ENCODE results near the gene CA10.

Gene CA10

GRCh38 chr17:52145476-52145875 is 13.0 kb downstream of the CA10 start:
- no peak for TF ChIP-seq CTCF (IDR thresholded peaks at IDR 0.05; ENCODE audit: low read depth, low read length)
- H3K4me3 ChIP-seq (ENCODE audit: low read depth, low read length) = no peak overlapping the region

- no peak overlapping the region for H3K4me3 ChIP-seq (ENCODE audit: low read depth, low read length)
- TF ChIP-seq CTCF (IDR thresholded peaks at IDR 0.05; ENCODE audit: low read depth, low read length) = no peak
These were observed 15.0 kb downstream of the CA10 start for GRCh38 chr17:52143542-52143941.

GRCh38 chr17:52140601-52141000 is 17.9 kb downstream of the CA10 start:
- TF ChIP-seq CTCF (IDR thresholded peaks at IDR 0.05; ENCODE audit: low read depth, low read length) = no peak
- H3K4me3 ChIP-seq (ENCODE audit: low read depth, low read length) = no peak overlapping the region

GRCh38 chr17:52138752-52139151 is 19.8 kb downstream of the CA10 start:
- H3K4me3 ChIP-seq (ENCODE audit: low read depth, low read length) = no peak overlapping the region
- TF ChIP-seq CTCF (IDR thresholded peaks at IDR 0.05; ENCODE audit: low read depth, low read length) = no peak

- no peak for TF ChIP-seq CTCF (IDR thresholded peaks at IDR 0.05; ENCODE audit: low read depth, low read length)
- H3K4me3 ChIP-seq (ENCODE audit: low read depth, low read length) = no peak overlapping the region
These were observed 20.2 kb downstream of the CA10 start for GRCh38 chr17:52138350-52138749.

GRCh38 chr17:52136166-52136565 is 22.3 kb downstream of the CA10 start:
- TF ChIP-seq CTCF (IDR thresholded peaks at IDR 0.05; ENCODE audit: low read depth, low read length) = no peak
- no peak overlapping the region for H3K4me3 ChIP-seq (ENCODE audit: low read depth, low read length)

GRCh38 chr17:52134641-52135040 is 23.9 kb downstream of the CA10 start:
- H3K4me3 ChIP-seq (ENCODE audit: low read depth, low read length) = no peak overlapping the region
- no peak for TF ChIP-seq CTCF (IDR thresholded peaks at IDR 0.05; ENCODE audit: low read depth, low read length)

Measured in WI38 (cell line).